Activated CD8-positive, alpha-beta memory T cell treated with anti-CD3 and anti-CD28 coated beads for 24 hours (primary cell): Measurements from ENCODE around the gene AKIRIN2.
"Not testable (repeated sequence)": the region's sequence is repeated elsewhere in the genome, so short reads cannot be mapped to it uniquely, and the experiment has no call there.

Experiments used
- DNase-seq: peaks from one replicate; pipeline ENCODE4 v3.0.0-alpha.2; 2020

Gene AKIRIN2

DNA sequence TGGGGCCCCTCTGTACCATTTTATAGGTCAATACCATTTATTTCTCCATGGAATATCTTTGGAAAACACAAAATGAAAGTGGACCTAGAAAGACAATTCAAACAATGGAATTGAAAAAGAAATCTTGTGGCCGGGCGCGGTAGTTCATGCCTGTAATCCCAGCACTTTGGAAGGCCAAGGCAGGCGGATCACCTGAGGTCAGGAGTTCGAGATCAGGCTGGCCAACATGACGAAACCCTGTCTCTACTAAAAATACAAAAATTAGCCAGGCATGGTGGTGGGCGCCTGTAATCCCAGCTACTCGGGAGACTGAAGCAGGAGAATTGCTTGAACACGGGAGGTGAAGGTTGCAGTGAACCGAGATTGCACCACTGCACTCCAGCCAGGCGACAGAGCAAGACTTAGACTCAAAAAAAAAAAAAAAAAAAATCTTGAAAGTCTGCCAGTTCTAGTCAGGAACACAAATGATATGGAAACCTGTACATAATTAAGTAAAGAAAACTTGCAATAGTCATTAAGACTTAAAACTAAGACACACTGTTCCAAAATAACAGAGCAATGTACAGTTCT, 15.3 kb downstream of the AKIRIN2 start:
- not testable (repeated sequence) for DNase-seq

- DNase-seq, result no peak
Observed at GRCh38 chr6:87684895-87685654, 17.0 kb downstream of the AKIRIN2 start.

DNA sequence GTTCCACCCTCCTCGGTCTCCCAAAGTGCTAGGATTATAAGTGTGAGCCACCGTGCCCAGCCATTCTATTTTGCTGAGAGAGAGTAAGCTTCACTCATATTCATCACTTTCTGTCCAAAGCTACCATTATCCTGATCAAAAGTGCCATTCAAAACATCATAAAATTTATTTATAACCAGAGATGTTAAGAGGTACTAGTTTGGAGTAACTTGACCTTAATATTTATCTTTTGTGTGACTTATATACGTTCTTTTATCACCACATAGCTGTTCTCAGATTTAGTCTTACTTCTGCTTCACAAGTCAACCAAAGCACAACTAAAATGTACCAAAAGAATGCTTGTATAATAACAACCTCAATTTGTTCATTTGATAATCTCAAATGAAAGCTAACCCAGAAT, 18.1 kb downstream of the AKIRIN2 start:
- no peak for DNase-seq

DNA sequence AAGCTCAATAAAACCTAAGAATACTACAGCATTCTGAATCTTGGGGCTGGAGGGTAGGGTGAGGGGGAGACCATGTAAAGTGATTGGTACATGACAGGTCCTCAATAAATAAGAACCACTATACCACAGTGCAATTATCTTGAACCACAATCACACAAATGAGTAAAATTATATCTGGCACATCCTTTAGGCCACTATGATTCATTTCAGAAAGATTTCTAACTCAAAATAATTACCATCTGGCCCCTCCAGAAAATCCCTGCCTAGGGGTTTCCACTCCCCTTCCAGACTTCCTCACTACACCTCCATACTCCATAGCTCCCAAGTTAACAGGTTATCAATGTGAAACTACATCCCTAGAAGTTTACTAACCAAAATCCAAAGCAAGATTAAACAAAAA, 19.7 kb downstream of the AKIRIN2 start:
- no peak for DNase-seq

DNA sequence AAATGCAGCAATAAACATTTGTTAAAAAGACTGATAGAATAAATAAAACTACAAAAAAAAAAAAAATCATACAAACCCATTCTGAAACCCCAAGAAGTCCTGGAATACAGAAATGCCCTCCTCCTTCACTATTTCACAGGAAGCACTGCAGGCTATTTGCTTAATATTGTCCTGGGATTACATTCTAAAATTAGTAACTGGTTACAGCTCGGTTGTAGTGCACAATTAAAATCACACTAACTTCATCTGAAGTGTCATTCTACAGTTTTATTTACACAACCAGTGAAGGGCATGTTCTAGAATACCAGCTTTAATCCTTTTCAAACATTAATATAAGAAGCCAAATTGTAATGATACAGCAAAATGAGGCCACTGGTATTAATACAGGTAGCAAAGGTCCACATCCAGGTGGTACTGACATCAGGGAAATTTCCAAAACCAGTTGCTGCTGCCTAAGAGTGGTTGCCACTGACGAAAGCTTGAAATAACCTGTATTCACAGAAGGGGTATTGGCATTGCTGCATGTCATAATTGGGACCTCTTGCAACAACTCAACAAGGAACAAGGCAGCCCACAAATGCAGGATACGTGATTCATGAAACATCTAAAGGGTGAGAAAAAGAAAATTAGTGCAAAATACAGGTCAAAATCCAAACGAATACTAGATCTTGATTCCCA, 26.9 kb downstream of the AKIRIN2 start:
- DNase-seq, result no peak

DNA sequence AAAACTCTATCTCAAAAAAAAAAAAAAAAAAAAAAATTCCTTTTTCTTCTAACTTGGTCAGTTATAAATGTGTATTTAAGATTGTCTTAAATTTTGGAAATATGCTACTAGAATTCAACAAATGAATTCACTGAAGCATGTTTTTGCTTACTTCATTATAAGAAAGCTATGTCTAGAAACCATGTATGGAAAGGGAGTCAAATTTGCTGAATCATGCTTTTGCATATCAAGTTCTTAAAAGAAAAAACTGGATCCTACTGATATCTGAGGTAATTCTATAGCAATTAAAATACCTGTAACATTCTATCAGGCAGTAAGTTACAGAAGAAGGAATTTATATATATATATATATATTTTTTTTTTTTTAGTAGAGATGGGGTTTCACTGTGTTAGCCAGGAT, 27.7 kb downstream of the AKIRIN2 start:
- DNase-seq, result no peak

- no peak for DNase-seq
Observed at GRCh38 chr6:87673237-87673636, 28.8 kb downstream of the AKIRIN2 start.

- DNase-seq, result no peak
Observed at GRCh38 chr6:87672641-87673040, 29.4 kb downstream of the AKIRIN2 start.

DNA sequence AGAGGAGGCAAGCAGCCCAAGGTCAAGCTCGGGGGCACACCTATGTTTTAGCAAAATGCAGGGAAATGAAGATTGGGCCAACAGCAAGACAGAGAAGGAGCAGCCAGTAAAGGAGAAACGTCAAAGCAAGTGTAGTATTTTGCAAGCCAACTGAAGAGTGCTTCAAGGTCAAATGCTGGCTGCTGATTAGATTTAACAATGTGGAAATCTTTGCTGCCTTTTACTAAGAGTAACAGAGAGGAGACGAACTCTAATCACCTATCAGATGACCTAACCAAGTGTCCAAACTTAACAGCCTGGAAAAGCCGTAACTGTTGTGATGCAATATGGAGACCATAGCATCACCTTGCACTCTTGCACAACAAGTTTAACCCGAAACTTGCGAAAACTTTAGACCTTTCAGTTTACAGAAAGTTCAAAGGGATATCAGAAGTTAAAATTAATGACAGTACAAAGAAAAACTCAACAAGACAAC, 30.4 kb downstream of the AKIRIN2 start:
- no peak for DNase-seq

- no peak for DNase-seq
Observed at GRCh38 chr6:87670707-87671106, 31.3 kb downstream of the AKIRIN2 start.

DNA sequence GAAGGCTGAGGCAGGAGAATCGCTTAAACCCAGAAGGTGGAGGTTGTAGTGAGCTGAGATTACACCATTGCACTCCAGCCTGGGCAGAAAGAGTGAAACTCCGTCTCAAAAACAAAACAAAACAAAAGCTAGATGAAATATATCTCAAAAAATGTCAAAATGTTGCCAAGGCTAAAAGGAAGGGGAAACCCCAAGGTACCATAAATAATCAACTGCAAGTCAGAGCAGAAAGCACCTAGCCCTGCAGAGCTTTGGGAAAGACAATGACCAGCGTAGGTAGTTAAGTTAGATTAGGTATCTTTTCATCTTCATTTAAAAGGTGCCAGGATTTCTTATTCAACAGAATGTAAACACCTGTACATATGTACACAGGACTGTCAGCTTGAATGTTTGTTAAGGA, 33.0 kb downstream of the AKIRIN2 start:
- no peak for DNase-seq

- no peak for DNase-seq
Observed at GRCh38 chr6:87668013-87668412, 34.0 kb downstream of the AKIRIN2 start.

DNA sequence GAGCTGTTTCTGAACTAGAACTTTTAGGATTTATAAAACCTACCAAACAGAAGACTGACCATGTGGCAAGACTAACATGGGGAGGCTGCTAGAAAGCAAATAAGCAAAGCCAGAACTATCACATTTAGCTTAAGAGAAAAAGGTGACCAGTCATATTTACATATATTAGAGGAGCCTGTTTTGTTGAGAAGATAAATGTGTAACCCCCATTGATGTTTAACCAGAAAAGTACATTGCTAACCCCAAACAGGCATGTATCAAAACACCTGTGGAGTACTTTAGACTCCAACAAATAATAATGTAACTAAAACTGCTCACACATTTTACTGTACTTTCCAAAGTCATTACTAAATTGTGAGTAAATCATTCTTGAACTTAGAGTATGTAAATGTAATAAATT, 35.0 kb downstream of the AKIRIN2 start:
- no peak for DNase-seq

DNA sequence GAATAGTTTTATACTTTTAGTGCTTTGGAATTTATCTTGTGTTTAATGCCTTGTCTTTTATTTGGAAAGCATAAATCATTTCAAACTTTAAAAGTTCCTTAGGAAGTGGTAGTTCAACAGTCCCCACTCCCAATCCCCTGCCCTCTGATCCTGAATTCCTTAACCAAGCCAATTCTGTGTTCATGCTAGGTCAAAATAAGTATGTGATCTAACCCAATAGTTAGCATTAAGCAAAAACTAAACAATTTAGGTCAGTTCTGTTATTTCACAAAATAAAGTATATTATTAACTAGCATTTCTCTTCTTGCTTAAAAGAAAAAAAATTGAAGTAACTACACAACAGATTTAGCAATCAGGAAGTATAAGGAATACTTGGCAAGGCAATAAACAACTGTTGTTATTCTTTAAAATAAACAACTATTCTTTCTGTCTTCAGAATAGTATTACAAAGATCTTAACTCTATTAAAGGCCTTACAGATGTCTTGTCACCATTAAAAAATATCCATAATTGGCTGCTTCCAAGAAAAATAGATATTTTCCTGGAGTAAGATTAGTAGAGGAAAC, 37.0 kb downstream of the AKIRIN2 start:
- DNase-seq, result no peak

- no peak for DNase-seq
Observed at GRCh38 chr6:87663434-87663833, 38.6 kb downstream of the AKIRIN2 start.

- DNase-seq, result no peak
Observed at GRCh38 chr6:87661503-87661902, 40.5 kb downstream of the AKIRIN2 start.

DNA sequence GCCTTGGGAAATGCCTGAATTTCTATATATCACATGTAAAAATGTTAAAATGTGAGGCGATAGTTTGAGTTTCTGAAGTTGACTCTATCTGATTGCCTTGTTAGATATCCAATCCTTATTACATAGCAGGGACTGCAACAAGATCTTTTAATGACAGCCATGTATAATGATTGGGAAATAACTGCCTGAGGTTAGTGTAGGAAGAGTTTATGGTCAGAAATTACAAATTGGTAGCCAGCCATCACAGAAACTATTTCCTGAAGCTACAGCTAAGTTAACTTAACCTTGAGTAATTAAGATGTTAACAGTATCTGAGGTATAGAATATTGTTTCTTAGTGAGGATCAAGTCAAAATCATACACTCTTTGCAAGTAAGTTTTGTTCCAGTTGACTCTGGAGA, 41.0 kb downstream of the AKIRIN2 start:
- DNase-seq, result no peak

DNA sequence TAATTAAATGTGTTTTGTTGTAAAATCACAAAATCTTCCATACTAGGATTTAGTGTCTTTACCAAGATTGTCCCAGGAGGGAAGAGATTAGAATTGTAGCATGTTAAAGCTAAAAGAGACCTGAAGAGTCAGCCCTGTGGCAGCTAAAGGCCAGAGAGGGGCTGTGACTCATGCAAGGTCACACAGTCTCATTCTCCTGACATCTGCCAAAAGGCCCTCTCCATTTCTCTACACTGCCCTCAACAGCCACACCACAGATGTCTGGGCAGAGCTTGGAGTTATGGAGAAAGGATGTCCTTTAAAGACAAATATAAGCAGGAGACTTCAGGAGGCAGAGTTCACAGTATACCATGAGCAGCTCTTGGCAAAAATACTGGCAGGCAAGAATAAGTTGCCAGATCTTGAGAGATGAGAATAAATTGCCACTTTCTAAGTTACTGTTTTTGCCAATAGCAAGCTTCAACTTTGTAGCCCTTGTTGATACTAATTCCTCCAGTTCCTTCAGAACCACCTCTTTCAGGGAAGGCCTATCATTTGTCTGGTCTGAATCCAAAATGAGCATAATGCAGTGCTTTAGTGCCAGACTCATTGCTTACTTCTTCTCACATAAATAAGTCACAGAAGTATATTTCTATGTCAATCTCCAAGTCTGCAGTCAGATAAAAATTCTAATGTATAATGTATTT, 41.7 kb downstream of the AKIRIN2 start:
- no peak for DNase-seq

DNA sequence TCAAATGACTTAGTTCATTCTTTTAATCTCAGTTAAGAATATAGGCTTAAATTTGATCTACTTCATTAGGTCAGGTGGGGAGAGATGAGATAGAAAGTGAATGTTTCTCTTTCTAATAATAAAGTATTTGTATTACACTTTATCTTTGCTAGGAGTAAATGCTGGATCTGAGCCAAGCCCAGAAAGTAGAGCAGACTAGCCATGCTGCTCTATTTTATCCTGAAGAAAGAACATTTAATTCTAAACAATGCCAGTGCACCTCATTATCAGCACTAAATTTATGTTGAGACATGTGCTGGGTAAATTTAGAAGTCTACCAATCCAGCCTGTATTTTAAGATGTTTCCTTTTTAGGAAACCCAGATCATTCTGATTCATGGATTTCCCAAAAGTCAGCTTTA, 43.5 kb downstream of the AKIRIN2 start:
- DNase-seq, result no peak

GRCh38 chr6:87656857-87657256, 45.2 kb downstream of the AKIRIN2 start:
- no peak for DNase-seq

DNA sequence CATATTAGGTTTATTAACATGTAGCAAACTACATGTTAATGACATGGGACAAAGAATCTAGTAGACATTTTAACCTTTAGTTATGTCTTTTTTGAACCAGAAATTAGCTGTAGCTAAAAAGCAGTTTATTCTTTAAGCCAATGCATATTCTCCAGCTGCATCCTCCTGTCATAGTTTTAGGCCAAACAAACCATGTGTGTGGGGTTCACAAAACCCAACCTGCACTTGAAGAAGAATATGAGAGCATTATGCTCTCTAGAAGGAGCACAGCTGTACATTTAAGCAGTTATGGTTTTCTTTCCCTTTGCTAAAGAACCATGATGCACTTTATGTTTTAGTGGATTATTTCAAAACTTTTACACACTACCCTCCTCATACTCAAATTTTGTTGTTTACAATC, 46.2 kb downstream of the AKIRIN2 start:
- no peak for DNase-seq

DNA sequence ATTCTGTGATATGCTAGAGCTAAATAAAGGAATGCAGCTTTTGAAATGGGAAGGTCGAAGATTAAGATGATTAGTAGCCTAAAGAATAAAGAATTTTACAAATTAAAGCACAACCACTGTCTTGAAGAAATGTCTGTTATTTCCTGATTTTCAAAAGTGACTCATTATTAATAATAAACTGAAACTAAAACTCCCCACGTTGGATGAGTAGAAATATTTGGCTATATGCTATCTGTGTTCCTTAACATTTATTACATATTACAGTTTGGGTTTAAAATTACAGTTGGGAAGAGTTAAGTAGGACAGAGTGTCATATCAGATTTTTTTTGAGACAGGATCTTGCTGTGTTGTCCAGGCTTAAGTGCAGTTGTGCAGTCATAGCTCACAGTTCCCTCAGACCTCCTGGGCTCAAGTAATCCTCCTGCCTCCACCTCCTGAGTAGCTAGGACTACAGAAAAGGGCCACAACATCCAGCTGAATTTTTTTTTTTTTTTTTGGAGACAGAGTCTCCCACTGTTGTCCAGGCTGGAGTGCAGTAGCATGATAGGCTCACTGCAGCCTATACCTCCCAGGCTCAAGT, 47.1 kb downstream of the AKIRIN2 start:
- no peak for DNase-seq

DNA sequence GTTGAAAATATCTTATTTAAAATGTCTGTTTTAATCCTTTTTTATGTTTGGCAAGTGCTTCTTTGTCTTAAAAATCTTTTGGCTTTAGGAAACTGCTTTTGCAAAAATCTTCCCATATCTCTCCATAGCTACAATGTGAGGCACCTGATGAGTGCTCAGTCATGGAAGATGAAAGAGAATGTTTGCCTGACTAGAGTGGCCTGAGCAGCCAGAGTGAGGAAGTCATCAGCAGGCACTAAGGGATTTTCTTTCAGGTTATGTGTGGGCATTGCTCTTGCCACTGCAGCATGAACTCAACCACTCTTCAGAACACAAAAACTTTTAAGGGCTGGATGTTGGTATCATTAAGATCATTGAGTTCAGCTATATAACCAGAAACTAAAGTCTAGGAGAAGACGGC, 47.9 kb downstream of the AKIRIN2 start:
- DNase-seq, result no peak
